ENCODE results near the gene RPUSD1.
"Not testable (repeated sequence)": the region's sequence is repeated elsewhere in the genome, so short reads cannot be mapped to it uniquely, and the experiment has no call there.

The RPUSD1 gene

DNA sequence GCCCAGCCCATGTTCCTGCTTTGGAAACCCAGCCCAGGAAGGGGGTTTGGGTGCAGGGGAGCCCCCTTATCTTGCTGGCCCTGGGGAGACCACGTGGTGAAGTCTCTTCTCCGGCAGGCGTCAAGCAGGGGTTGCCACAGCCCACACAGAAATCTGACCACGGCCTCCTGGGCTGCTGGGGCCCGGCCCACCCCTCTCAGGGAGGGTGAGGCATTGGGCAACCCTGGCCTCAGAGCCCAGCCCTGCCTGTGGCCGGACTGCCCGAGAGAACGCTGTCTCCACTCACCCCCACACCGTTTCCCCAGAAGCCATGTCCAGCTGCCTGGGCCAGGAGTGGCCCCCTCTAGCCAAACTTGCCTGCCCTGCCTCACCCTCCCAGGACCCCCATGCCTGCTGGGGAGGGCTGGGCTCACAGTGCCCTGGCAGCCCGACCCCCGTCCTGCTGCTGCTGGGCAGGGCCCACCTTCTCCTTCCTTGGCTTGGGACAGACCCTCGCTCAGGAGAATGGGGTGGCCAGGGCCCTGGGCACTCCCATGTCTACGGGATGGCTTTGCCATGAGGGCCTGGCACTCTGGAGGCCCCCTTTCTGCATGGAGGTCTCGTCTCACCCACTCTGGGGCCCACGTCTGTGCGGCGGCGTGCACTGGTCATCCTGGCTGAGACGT, 6.7 kb downstream of the RPUSD1 start:
- DNase-seq = no peak

DNA sequence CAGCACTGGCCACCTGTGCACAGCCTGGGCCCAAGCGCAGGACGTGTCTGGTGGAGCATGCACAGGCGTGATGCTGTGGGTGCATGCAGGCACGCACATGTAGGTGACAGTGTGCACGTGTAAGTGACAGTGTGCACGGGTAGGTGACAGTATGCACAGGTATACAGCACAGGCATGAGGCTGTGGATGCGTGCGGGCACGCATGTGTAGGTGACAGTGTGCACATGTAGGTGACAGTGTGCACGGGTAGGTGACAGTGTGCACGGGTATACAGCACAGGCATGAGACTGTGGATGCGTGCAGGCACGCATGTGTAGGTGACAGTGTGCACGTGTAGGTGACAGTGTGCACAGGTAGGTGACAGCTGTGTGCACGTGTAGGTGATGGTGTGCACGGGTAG, 7.9 kb downstream of the RPUSD1 start:
- no peak for DNase-seq

DNA sequence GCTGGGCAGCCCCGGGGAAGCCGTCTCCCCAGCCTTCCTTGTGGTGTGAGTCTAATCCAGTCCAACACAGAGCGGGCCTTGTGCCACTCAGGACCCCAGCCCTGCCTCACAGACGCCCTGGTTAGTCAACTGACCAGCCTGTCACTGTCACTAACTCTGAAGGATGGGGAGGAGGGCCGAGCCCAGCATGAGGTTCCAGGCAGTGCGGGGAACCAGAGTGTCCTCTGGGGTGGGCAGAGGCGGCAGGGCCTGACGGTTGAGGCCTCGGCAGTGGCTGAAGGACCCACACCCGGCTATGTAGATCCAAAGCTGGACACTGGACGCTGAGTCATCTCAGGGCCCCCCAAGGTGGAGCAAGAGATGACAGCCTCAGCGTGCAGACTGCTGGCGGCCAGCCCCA, 8.6 kb downstream of the RPUSD1 start:
- DNase-seq = no peak

DNA sequence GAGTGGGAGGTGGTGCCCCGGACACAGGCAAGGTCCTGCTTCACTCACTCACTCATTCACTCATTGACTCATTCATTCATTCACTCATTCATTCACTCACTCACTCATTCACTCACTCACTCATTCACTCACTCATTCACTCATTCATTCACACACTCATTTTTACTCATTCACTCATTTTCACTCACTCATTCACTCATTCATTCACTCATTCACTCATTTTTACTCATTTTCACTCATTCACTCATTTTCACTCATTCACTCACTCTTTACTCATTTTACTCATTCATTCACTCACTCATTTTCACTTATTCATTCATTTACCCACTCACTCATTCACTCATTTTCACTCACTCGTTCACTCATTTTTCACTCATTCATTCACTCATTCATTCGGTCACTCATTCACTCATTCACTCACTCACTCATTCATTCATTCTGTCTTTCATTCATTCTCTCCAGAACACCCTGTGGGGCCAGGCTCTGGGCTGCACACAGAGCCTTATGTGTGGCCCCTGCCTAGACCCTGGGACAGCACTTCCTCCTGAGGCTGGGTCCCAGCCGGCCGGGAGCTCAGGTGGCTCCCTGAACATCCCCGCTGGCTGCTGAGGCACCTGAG, 9.2 kb downstream of the RPUSD1 start:
- no peak for DNase-seq

DNA sequence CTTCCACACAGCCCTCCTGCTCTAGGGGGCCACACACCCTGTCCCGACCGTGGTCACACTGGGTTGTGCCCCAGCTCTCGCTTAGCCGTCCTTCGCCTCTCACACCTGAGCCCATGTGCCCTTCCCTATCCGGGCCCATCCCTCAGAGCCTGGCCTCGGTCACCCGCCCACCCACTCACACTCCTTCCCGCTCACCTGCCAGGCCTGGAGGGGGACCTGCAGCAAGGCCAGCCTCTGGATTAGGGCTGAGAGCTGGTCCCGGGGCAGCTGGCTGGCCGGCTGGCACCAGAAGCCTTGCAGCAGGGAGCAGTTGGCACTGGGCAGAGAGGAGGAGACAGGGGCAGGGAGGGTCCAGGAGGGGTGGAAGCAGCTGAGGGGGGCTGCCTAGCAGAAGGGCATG, 9.7 kb downstream of the RPUSD1 start:
- no peak for DNase-seq

DNA sequence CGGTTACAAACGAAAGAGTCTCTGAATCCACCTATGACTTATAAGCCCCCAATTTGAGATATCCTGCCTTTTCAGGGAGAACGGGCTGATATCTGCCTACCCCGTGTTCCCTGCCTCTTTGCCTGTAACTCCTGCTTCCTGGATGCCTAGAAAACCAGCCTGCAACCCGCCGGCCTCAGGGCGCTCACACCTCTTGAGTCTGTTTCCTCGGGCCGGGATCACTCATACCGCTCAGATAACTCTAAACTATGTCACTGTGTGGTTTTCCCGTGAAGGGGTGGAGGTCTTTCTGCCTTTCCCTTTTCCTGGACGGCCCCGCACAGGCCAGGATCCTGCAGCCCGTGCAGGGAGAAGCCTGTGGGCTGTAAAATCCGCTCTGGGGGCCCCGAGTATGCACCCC, 10.4 kb downstream of the RPUSD1 start:
- no peak for DNase-seq

DNA sequence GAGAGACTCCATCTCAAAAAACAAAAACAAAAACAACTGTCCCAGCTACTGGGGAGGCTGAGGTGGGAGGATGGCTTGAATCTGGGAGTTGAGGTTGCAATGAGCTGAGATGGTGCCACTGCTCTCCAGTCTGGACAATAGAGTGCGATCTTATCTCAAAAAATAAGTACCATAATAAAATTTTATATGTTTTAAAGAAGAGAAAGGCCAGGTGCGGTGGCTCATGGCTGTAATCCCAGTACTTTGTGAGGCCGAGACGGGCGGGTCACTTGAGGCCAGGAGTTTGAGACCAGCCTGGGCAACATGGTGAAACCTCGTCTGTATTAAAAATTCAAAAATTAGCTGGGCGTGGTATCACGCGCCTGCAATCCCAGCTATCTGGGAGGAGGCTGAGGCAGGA, 11.4 kb downstream of the RPUSD1 start:
- DNase-seq = no peak

DNA sequence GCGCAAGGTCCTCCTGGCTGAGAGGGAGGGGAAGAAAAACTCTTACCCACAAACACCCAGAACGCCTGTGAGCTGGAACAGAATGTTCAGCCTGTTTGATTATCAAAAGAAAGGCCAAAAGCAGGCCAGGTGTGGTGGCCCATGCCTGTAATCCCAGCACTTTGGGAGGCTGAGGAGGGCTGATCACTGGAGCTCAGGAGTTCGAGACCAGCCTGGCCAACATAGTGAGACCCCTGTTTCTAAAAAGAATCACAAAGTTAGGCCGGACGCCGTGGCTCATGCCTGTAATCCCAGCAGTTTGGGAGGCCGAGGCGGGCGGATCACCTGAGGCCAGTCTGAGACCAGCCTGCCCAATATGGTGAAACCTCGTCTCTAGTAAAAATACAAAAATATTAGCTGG, 11.9 kb downstream of the RPUSD1 start:
- not testable (repeated sequence) for DNase-seq

DNA sequence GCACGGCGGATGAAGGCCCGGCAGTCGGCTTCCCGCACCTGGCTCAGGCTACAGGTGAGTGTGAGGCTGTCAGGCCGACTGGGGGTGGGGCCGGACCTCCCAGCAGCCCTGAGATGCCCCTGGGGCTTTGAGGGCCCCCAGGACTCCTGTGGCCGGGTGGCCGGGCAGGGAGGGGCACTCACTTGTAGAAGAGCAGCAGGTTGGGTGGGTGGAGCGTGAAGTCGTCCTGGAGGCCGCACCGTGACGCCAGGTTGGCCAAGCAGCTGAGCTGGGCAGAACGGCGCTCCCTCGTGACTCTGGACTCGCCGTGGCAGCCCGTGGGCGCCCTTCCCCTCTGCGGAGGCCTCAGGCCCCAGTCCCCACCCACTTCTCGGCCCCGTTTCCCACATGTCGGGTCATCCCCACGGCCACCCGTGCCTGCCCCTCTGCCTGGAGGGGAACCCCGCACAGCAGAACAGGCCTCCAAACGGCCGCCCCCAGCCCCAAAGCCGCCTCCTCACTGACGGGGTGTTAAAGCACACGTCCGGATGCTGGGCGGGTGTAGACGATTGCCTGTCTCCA, 12.9 kb downstream of the RPUSD1 start:
- no peak for DNase-seq

DNA sequence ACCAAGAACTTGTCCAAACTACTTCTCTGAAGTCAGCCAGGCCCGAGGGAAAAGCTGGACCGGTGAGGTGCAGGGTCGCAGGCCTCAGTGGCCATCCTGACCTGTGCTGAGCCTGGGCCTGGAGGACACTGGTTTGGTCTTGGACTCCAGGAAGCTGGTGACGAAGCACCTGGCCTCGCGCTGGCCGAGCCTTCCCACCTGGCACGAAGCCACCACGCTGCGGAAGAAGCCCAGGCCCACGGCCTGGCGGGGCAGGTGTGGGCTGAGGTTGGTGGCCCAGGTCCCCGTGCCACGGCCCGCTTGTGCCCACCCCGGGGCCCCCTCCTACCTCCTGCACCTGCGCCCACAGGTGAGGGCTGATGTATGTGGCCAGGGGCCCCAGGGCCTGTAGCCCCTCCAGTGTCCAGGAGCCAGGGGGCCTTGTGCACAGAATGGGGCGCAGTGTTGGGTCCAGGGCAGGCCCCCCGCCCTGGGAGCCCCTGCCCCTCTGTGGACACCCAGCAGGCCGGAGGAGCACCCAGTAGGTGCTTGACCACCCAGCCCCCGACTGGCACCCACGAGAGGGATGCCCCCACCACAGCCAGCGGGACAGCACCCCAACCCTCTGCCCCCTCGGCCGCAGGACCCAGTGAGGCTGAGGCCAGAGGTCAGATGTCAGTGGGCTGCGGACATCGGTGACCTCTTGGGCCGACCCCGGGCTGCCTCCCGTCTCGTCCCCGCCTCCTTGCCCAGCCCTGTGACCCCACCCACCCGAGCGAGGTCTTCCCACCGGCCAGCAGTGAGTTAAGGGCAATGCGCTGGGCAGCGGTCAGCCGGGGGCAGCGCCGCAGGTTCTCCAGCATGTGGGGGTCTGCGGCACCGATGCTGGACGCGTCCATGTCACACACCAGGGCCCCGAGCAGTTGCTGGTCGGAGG, 13.8 kb downstream of the RPUSD1 start:
- no peak for DNase-seq

DNA sequence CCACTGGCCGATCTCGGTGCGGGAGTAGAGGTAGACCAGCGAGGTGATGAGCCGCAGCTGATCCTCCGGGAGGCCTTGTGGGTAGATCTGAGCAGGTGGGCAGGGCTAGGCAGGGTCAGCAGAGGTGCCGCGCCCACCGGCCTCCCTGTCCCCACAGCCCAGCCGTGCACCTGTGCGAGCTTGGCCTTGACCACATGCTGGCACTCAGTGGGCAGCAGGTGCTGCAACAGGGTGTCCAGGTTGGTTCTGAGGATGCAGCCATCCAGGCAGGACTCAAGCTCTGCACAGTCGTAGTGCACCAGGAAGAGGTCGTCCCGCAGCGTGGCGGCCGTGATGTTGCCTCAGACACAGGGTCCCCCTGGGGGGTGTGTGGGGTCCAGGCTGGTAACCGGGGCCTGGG, 15.2 kb downstream of the RPUSD1 start:
- DNase-seq = no peak

DNA sequence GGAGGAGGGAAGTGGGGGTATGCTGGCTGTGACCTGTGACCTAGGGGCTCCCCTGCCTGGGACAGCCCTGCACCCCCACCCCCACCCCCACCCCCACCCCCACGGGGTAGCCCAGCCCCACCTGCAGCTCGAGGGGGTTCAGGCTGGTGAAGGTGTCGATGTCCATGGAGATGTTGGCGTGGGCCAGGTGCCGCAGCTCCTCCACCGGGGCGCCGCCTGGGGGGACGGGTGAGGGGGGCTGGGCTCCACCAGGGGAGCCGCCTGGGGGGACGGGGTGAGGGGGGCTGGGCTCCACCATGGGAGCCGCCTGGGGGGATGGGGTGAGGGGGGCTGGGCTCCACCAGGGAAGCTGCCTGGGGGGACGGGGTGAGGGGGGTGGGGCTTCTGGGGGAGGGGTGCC, 17.8 kb downstream of the RPUSD1 start:
- DNase-seq = no peak

DNA sequence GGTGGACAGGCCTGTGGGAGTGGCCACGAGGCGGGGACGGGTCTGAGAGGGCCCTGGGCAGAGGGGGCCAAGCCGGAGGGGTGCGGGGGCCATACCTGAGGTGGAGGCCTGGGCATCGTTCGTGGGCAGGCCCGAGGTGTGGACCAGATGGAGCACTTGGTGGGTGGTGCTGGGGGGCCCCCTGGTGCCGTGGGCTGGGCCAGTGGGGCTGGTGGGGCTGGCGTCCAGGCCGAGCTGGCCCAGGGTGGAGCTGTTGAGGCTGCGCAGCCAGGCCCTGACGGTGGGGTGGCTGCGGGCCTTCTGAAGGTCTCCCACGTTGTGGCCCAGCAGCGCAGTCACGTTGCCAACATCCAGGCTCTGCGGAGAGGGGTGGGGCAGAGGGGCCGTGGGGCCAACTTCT, 18.2 kb downstream of the RPUSD1 start:
- no peak for DNase-seq

DNA sequence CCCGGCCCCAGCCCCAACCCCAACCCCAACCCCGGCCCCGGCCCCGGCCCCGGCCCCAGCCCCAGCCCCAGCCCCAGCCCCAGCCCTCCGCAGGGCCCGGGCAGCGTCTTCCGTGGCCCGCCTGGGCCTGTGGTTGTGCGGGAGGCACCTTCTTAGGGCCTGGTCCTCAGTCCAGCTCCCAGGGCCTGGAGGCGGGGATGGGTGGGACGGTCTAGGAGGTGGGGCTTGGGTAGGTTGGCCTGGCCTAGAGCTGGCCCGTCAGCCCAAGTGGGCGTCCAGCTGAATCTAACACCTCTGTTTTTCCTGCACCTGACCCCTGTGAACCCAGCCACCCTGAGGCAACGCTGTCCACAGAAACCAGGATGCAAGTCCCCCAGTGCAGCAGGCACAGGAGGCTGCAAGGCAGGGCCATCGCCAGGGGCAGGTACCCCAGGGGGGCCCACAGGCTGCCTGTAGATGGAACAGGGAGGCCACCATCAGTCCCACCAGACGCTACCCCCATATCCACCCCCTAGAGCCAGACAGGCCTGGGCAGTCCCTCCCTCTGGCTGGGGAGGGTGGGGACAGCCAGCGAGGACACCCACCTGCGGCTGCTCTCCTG, 18.9 kb downstream of the RPUSD1 start:
- DNase-seq = no peak

DNA sequence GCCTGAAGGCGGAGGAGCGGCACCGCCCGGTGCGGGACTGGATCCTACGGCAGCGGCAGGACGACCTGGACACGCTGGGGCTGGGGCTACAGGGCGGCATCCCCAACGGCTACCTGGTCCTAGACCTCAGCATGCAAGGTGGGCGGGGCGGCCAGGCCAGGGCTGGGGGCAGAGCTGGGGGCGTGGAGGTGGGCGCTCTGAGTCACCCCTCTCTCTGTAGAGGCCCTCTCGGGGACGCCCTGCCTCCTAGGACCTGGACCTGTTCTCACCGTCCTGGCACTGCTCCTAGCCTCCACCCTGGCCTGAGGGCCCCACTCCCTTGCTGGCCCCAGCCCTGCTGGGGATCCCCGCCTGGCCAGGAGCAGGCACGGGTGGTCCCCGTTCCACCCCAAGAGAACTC, 19.8 kb downstream of the RPUSD1 start:
- no peak for DNase-seq

DNA sequence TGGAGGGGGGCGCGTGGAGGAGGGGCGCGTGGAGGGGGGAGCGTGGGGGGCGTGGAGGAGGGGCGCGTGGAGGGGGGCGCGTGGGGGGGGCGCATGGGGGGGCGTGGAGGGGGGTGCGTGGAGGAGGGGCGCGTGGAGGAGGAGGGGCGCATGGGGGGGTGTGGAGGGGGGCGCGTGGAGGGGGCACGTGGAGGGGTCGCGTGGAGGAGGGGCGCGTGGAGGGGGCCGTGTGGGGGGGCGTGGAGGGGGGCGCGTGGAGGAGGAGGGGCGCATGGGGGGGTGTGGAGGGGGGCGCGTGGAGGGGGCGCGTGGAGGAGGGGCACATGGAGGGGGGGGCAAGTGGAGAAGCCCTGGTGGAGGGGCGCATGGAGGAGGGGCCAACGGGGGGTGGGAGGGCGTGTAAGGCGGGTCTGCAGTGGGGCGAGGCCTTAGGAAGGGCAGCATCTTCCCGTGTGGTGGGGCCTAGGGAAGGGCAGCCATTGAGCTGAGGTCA, 20.4 kb downstream of the RPUSD1 start:
- no peak for DNase-seq

DNA sequence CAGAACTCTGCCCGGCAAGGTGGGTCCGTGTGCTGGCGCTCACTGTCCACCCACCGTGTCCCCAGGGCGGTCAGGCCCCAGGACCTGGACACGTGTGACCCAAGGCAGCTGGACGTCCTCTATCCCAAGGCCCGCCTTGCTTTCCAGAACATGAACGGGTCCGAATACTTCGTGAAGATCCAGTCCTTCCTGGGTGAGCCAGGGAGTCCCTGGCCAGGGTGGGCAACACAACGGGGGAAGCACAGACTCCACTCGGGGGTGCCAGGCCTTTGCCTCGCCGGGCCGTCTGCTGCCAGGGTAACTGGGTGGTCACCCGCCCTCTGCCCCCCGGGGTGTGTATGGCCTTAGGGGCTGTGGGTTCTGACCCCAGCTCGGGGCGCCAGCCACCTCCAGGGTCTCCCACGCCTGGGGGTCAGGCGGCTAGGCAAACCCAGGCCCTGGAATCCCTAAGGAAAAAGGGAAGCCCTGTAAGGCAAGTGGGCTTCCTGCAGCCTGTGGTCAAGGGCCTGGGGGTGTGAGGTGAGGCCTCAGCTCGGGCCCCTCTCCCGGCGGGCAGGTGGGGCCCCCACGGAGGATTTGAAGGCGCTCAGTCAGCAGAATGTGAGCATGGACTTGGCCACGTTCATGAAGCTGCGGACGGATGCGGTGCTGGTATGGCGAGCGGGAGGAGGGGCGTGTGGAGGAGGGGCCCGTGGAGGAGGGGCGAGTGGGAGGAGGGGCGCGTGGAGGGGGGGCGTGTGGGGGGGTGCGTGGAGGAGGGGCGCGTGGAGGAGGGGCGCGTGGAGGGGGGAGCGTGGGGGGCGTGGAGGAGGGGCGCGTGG, 21.2 kb downstream of the RPUSD1 start:
- DNase-seq = no peak

DNA sequence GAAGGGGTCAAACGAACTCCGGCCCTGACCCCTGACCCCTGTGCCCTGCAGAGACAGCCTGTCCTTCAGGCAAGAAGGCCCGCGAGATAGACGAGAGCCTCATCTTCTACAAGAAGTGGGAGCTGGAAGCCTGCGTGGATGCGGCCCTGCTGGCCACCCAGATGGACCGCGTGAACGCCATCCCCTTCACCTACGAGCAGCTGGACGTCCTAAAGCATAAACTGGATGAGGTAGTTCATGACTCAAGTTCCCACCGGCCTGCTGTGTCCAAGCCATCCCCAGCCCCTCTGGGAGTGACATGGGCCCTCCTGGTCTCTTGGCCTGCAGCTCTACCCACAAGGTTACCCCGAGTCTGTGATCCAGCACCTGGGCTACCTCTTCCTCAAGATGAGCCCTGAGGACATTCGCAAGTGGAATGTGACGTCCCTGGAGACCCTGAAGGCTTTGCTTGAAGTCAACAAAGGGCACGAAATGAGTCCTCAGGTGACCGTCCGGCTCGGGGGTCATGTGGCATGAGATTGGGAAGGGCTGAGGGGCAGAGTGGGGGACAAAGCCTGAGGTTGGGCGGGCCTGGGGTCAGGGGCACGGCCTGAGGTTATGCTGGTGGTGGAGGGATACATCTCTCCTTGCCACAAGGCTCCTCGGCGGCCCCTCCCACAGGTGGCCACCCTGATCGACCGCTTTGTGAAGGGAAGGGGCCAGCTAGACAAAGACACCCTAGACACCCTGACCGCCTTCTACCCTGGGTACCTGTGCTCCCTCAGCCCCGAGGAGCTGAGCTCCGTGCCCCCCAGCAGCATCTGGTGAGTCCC, 22.0 kb downstream of the RPUSD1 start:
- no peak for DNase-seq

DNA sequence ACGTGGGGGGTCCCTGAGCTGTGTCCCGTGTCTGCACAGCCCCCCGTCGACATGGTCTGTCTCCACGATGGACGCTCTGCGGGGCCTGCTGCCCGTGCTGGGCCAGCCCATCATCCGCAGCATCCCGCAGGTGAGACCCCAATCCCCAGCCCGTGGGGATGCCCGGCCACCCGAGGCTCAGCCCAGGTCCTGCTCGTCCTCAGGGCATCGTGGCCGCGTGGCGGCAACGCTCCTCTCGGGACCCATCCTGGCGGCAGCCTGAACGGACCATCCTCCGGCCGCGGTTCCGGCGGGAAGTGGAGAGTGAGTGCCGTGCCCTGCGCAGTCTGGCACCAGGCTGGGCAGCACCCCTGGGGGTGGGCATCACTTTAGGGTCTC, 22.7 kb downstream of the RPUSD1 start:
- DNase-seq = no peak

DNA sequence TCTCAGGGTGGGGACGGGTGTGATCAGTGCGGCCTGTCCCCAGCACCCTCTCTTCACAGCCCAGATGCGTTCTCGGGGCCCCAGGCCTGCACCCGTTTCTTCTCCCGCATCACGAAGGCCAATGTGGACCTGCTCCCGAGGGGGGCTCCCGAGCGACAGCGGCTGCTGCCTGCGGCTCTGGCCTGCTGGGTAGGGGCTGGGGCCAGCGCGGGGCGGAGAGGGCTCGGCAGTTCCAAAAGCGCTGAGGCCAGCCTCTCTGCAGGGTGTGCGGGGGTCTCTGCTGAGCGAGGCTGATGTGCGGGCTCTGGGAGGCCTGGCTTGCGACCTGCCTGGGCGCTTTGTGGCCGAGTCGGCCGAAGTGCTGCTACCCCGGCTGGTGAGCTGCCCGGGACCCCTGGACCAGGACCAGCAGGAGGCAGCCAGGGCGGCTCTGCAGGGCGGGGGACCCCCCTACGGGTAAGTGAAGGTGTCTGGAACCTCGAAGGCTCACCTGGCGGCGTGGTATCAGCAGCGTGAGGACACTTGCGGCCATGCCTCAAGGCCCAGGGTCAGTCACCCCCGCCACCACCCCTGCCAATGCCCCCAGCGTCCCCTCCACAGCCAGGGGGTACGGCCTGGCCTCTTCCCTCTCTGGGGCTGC, 23.2 kb downstream of the RPUSD1 start:
- DNase-seq = no peak

Data from stimulated activated CD8-positive, alpha-beta memory T cell treated with anti-CD3 and anti-CD28 coated beads, Interleukin-4, amount 100 ng/mL, for 48 hours (primary cell).